ENCODE data around the gene MAPKBP1.

The MAPKBP1 gene

GRCh38 chr15:41788262-41788661, 14.0 kb downstream of the MAPKBP1 start:
- TF ChIP-seq FOXM1 (IDR thresholded peaks at IDR 0.05; ENCODE audit: borderline replicate concordance) = no peak
- no peak for TF ChIP-seq ARNT (IDR thresholded peaks at IDR 0.05)
- TF ChIP-seq SUZ12 (IDR thresholded peaks at IDR 0.05) = no peak
- TF ChIP-seq TARDBP (IDR thresholded peaks at IDR 0.05) = no peak
- TF ChIP-seq HDGF (IDR thresholded peaks at IDR 0.05; ENCODE audit: borderline replicate concordance) = no peak
- no peak for TF ChIP-seq FOXA1 (IDR thresholded peaks at IDR 0.05)
- TF ChIP-seq CTBP1 (IDR thresholded peaks at IDR 0.05; ENCODE audit: borderline replicate concordance) = no peak
- no peak for TF ChIP-seq ZNF384 (IDR thresholded peaks at IDR 0.05)
- no peak for TF ChIP-seq BHLHE40 (IDR thresholded peaks at IDR 0.05; ENCODE audit: borderline replicate concordance)
- DNase-seq (ENCODE audit: extremely low spot score) = no peak
- POLR2A ChIA-PET = no interaction called here
- CTCF ChIA-PET = interaction anchor here (1.4 kb wide), 1 partner anchor 24 kb away, joined by 4 read pairs; no protein-coding TSS in a partner anchor

- CTCF ChIA-PET = interaction anchor here (1.4 kb wide), 1 partner anchor 23 kb away, joined by 4 read pairs; no protein-coding TSS in a partner anchor
- POLR2A ChIA-PET = no interaction called here
- DNase-seq (ENCODE audit: extremely low spot score) = no peak
- TF ChIP-seq, protein P1, sequence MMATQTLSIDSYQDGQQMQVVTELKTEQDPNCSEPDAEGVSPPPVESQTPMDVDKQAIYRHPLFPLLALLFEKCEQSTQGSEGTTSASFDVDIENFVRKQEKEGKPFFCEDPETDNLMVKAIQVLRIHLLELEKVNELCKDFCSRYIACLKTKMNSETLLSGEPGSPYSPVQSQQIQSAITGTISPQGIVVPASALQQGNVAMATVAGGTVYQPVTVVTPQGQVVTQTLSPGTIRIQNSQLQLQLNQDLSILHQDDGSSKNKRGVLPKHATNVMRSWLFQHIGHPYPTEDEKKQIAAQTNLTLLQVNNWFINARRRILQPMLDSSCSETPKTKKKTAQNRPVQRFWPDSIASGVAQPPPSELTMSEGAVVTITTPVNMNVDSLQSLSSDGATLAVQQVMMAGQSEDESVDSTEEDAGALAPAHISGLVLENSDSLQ (IDR thresholded peaks at IDR 0.05) = no peak
- no peak for TF ChIP-seq ARNT (IDR thresholded peaks at IDR 0.05)
- TF ChIP-seq FOXM1 (IDR thresholded peaks at IDR 0.05; ENCODE audit: borderline replicate concordance) = no peak
- TF ChIP-seq SP1 (IDR thresholded peaks at IDR 0.05) = no peak
- TF ChIP-seq CTBP1 (IDR thresholded peaks at IDR 0.05; ENCODE audit: borderline replicate concordance) = no peak
- TF ChIP-seq FOXK2 (IDR thresholded peaks at IDR 0.05) = no peak
Measured at GRCh38 chr15:41789236-41789635, 15.0 kb downstream of the MAPKBP1 start.

DNA sequence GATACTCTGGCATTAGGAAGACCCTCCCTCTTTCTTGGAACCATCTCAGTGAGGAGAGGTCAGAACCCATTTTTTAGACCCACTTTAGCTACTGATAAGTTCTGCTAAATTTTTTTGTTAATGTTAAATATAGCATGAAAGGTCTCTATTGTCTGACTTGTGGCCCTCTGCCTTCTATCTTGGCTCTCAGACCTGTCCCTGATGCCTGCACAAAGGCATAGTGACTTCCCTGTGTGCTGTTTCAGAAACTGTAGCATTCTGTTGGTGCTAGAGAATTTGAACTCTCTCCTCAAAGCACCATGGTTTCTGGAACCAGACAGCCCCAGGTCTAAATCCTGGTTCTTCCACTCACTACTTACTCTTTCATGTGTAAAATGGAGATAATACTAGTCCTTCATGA, 15.4 kb downstream of the MAPKBP1 start:
- DNase-seq (ENCODE audit: extremely low spot score) = no peak
- TF ChIP-seq ELF4 (IDR thresholded peaks at IDR 0.05) (no peak), FOXA1 (IDR thresholded peaks at IDR 0.05) (no peak), NFRKB (IDR thresholded peaks at IDR 0.05) (no peak), LEF1 (IDR thresholded peaks at IDR 0.05; ENCODE audit: borderline replicate concordance) (no peak), L3MBTL2 (conservative IDR thresholded peaks at IDR 0.05) (no peak)
- ChIA-PET CTCF (interaction anchor here (1.4 kb wide), 1 partner anchor 22 kb away, joined by 4 read pairs; no protein-coding TSS in a partner anchor), POLR2A (no interaction called here)

DNA sequence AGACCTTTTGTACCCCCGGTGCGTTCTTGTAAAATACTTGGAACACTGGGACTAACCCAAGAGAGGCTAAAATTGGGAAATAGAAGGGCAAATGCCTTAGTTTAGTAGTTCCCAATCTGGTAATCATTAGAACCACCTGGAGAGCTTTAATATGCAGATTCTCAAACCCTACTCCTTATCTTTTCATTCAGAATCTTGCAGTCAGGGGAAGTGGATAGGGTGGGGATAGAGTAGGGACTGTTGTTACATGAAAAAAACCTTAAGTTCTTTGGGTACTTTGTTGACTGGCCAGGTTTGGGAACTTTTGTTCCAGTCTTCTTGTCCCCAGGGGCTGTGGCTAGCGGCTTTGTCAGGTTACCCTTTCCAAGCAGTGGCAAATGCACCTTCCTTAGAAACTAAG, 15.9 kb downstream of the MAPKBP1 start:
- POLR2A ChIA-PET = no interaction called here
- CTCF ChIA-PET = no interaction called here
- no peak for DNase-seq (ENCODE audit: extremely low spot score)
- no peak for TF ChIP-seq BHLHE40 (IDR thresholded peaks at IDR 0.05; ENCODE audit: borderline replicate concordance)
- TF ChIP-seq HDGF (IDR thresholded peaks at IDR 0.05; ENCODE audit: borderline replicate concordance) = no peak
- no peak for TF ChIP-seq ARNT (IDR thresholded peaks at IDR 0.05)
- no peak for TF ChIP-seq L3MBTL2 (conservative IDR thresholded peaks at IDR 0.05)
- no peak for TF ChIP-seq CTBP1 (IDR thresholded peaks at IDR 0.05; ENCODE audit: borderline replicate concordance)
- TF ChIP-seq SUZ12 (IDR thresholded peaks at IDR 0.05) = no peak
- no peak for TF ChIP-seq NFRKB (IDR thresholded peaks at IDR 0.05)
- TF ChIP-seq FOXM1 (IDR thresholded peaks at IDR 0.05; ENCODE audit: borderline replicate concordance) = no peak
- no peak for TF ChIP-seq ELF4 (IDR thresholded peaks at IDR 0.05)
- TF ChIP-seq TARDBP (IDR thresholded peaks at IDR 0.05) = no peak
- TF ChIP-seq ZNF384 (IDR thresholded peaks at IDR 0.05) = no peak

- DNase-seq (ENCODE audit: extremely low spot score) = no peak
- POLR2A ChIA-PET = no interaction called here
Measured at GRCh38 chr15:41790756-41791546, 16.7 kb downstream of the MAPKBP1 start.

GRCh38 chr15:41791547-41791937, 17.3 kb downstream of the MAPKBP1 start:
- DNase-seq (ENCODE audit: extremely low spot score) = no peak
- CTCF ChIA-PET = interaction anchor here (0.9 kb wide), 1 partner anchor 19 kb away, joined by 5 read pairs; no protein-coding TSS in a partner anchor
- POLR2A ChIA-PET = no interaction called here

More at GRCh38 chr15:41790756-41791546, 16.7 kb downstream of the MAPKBP1 start:
- TF ChIP-seq ARNT (IDR thresholded peaks at IDR 0.05) (no peak), BHLHE40 (IDR thresholded peaks at IDR 0.05; ENCODE audit: borderline replicate concordance) (no peak), SUZ12 (IDR thresholded peaks at IDR 0.05) (no peak), HDGF (IDR thresholded peaks at IDR 0.05; ENCODE audit: borderline replicate concordance) (no peak), LEF1 (IDR thresholded peaks at IDR 0.05; ENCODE audit: borderline replicate concordance) (no peak), L3MBTL2 (conservative IDR thresholded peaks at IDR 0.05) (no peak), NFRKB (IDR thresholded peaks at IDR 0.05) (no peak), SP1 (IDR thresholded peaks at IDR 0.05) (no peak), FOXM1 (IDR thresholded peaks at IDR 0.05; ENCODE audit: borderline replicate concordance) (no peak), TARDBP (IDR thresholded peaks at IDR 0.05) (no peak)
- TF ChIP-seq, protein P1 (IDR thresholded peaks at IDR 0.05) = no peak
- CTCF ChIA-PET = interaction anchor here (0.9 kb wide), 1 partner anchor 18 kb away, joined by 5 read pairs; no protein-coding TSS in a partner anchor

More at GRCh38 chr15:41791547-41791937, 17.3 kb downstream of the MAPKBP1 start:
- TF ChIP-seq ZNF384 (IDR thresholded peaks at IDR 0.05) (no peak), ELF4 (IDR thresholded peaks at IDR 0.05) (no peak), HDGF (IDR thresholded peaks at IDR 0.05; ENCODE audit: borderline replicate concordance) (no peak), BHLHE40 (IDR thresholded peaks at IDR 0.05; ENCODE audit: borderline replicate concordance) (no peak), LEF1 (IDR thresholded peaks at IDR 0.05; ENCODE audit: borderline replicate concordance) (no peak), CTBP1 (IDR thresholded peaks at IDR 0.05; ENCODE audit: borderline replicate concordance) (no peak), SP1 (IDR thresholded peaks at IDR 0.05) (no peak), FOXA1 (IDR thresholded peaks at IDR 0.05) (no peak), NFRKB (IDR thresholded peaks at IDR 0.05) (no peak), FOXM1 (IDR thresholded peaks at IDR 0.05; ENCODE audit: borderline replicate concordance) (no peak), FOXK2 (IDR thresholded peaks at IDR 0.05) (no peak), TARDBP (IDR thresholded peaks at IDR 0.05) (no peak), ARNT (IDR thresholded peaks at IDR 0.05) (no peak), SUZ12 (IDR thresholded peaks at IDR 0.05) (no peak), L3MBTL2 (conservative IDR thresholded peaks at IDR 0.05) (no peak)
- TF ChIP-seq, protein P1 (IDR thresholded peaks at IDR 0.05) = no peak

Data from HEK293T (cell line).